NCI-H2107 (cell line): ENCODE results near the gene LSM10.

Experiments
- DNase-seq: peaks from one replicate; lab custom pipeline; 2025; lab: John Stamatoyannopoulos, UW

The LSM10 gene

GRCh38 chr1:36397378-36398230, at the start of gene LSM10:
Gene LSM10 (minus strand): TSS chr1:36397908. CDS start chr1:36394129, 3,779 bp downstream.
- DNase-seq = peak; percentile 89

DNA sequence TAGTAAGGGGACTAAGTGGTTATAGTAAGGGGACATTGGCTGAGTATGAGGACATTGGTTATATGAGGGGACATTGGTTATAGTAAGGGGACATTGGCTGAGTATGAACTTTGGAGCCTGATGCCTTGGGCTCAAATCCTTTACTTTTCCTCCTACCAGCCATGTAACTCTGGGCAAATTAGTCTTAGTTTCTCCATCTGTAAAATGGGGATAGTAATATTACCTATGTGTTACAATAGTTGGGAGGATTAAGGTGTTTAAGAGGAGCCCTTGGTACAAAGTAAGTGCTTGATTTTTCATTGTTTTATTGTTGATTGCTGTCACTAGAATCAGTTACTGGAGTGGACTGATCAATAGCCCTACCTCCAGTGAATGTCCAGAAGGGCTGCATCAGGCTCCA, 49.7 kb upstream of the LSM10 start:
- DNase-seq = no peak

- DNase-seq = no peak
Measured at GRCh38 chr1:36446746-36447145, 49.0 kb upstream of the LSM10 start.

DNA sequence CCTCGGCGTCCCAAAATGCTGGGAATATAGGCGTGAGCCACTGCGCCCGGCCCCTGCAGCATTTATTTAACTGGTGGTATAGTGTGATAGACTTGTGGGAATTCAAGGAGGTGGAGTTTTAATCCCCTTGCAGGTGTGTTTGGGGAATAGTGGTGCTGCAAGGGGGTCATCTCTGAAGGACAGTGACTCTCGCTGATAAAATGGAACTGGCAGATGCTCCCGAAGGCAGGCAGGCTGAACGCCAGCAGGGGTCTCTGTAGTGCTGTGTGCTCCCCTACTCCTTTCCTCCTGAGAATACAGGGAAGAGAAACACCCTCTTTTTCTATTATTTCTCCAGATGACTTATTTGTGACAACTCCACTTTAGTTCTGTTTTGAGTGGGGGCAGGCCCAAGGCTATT, 48.6 kb upstream of the LSM10 start:
- DNase-seq = no peak

DNA sequence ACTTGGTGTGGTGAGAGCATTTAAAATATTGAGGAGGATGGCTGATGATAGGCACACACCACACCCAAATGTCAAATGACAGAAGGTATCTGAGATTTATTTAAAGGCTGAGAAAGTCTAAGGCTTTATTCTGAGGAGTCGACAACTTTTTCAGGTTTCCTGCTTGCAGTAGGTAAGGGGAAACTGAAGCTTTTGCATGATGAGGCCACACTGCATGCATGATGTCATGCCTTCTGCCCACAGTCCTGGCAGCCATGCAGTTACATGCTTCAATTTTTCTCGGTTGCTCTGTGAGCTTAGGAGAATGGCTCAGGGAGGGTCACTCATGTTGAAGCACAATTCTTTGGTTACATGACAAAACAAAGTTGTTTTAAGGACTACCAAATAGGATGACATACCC, 45.6 kb upstream of the LSM10 start:
- no peak for DNase-seq

GRCh38 chr1:36442337-36442736, 44.6 kb upstream of the LSM10 start:
- DNase-seq = no peak

DNA sequence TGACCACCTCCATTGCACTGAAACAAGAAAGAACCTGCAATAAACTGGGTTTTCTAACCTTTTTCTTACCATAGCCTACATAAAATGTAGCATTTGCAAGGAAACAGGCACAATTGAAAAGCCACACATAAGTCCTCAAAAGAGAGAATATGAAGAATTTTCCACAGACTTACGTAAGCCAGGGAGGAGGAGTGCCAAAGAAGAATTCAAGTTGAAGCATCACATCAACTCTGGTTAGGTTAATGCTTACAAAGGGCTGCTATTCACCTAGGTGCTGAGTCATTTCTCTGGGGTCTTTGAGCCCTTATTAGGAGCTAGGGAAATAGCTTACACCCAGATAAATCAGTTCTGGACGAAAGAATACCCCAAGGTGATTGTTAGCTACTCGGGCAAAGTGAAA, 42.9 kb upstream of the LSM10 start:
- DNase-seq = no peak

GRCh38 chr1:36440044-36440443, 42.3 kb upstream of the LSM10 start:
- no peak for DNase-seq

GRCh38 chr1:36438715-36439114, 41.0 kb upstream of the LSM10 start:
- DNase-seq = no peak

GRCh38 chr1:36436821-36437220, 39.1 kb upstream of the LSM10 start:
- no peak for DNase-seq

- no peak for DNase-seq
Measured at GRCh38 chr1:36433102-36433501, 35.4 kb upstream of the LSM10 start.

GRCh38 chr1:36432616-36433015, 34.9 kb upstream of the LSM10 start:
- no peak for DNase-seq

GRCh38 chr1:36425791-36426190, 28.1 kb upstream of the LSM10 start:
- no peak for DNase-seq

DNA sequence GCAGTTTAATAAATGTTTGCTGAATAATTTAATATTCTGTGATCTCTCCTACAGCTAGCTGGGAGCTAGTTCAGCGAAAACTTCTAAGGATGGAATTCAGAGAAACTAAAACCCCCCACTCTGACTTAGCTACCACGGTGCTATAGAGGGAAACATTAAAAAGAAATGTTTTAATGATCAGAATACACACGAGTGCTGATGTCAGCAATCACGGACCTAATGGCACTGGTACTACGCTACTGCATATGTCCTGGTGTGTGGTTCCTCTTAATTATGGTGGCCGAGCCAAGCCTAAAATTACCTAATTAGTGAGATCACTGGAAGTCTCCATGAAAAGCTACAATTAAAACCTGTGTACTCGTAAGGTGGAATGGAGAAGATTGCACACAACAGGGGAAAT, 23.9 kb upstream of the LSM10 start:
- no peak for DNase-seq

GRCh38 chr1:36420836-36421317, 23.2 kb upstream of the LSM10 start:
- peak; percentile 20 for DNase-seq

DNA sequence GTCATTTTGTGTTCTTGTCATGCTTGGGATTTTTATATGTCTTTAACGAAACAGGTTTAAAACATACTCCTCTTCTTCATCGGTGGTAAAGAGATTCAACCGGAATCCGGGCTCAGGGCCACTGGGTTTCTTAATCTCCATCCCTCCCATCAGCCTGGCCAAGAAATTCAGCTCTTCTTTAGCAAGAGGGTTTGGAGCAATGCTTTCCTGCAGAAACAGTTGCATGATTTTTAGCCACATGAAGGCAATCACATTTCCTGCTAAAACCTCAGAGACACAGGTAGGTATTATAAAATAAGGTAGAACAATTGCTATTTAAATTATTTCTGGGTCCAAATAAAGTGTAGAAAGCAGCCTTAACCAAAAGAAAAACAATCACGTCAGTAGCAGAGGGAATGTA, 22.7 kb upstream of the LSM10 start:
- DNase-seq = no peak

DNA sequence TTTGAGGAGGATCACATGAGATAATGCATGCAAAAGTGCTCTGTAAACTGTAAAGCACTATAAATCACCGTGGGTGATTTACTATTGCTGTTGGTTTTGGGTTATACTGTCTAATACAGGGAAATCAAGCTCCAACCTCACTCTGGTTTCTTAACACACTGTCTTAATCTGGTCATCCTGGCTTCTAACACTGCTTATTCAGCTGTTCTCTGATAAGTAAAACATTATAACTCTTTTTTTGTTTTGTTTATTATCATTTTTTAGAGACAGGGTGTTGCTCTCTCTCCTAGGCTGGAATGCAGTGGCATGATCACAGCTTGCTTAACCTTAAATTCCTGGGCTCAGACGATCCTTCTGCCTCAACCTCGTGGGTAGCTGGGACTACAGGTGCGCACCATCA, 21.9 kb upstream of the LSM10 start:
- no peak for DNase-seq

- DNase-seq = no peak
Measured at GRCh38 chr1:36419140-36419539, 21.4 kb upstream of the LSM10 start.

DNA sequence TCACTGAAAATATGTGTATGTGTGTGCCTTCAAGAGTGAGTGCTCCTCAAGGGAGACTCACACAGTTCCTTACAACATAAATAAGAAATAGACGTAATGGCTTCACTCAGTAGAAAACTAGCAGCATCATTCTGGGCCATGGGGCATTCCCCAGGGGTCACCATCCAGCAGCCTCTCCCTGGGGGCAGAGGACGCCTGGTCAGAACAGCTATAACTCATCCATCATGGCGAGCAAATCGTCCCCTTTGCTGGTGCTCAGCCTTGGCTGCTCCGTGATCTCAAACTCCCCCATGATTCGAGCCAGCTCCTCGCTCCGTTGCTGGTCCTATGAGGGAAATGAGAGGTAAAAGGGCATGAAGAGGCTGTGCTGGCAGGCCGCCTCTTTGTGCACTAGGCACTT, 20.2 kb upstream of the LSM10 start:
- DNase-seq = no peak

DNA sequence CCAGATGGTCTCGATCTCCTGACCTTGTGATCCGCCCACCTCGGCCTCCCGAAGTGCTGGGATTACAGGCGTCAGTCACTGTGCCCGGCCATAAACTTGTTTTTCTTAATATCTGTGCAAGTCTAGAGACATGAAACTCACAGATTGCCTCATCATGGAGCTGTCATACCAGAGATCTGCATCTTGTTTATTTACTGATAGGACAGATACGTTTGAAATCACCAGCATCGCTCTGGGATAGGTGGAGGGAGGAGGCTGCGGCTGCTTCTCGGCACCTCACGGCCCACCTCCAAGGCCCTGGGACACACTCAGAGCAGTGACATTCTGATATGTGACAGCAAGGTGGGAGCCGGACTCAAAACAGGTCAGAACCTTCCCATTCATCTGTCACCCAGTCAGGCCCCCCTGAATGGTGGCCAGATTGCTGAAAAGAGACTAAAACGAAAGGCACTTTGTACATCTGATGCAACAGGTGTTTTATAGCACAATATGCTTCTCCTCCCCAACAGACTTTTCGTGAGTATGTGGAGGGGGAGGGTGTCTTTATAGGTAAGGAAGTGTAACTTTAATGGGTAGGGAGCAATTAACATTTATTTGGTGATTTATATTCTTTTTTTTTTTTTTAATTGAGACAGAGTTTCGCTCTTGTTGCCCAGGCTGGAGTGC, 18.1 kb upstream of the LSM10 start:
- no peak for DNase-seq

GRCh38 chr1:36414384-36414783, 16.7 kb upstream of the LSM10 start:
- DNase-seq = no peak

GRCh38 chr1:36411674-36412648, 14.3 kb upstream of the LSM10 start:
- no peak for DNase-seq
